Kidney (tissue), 14 donors: ENCODE data around the gene FOXK1. TPM values are rescaled to one million over a fixed set of nuclear protein-coding genes. Genes with fewer than 3 reads are reported as not detected.
A peak's percentile ranks its signal among the peaks of the same experiment; 100 is the strongest.
"Not testable (repeated sequence)": the region's sequence is repeated elsewhere in the genome, so short reads cannot be mapped to it uniquely, and the experiment has no call there.

Experiments
- DNase-seq, 5 donors: peaks; one replicate each; pipeline ENCODE4 v3.0.0-alpha.2; 2013 to 2020
- FAIRE-seq: peaks from 2 replicates; lab custom pipeline; 2012; peaks lifted over from hg19 to GRCh38; lab: Jason Lieb, UNC
- H3K27ac ChIP-seq, 2 donors: one replicate each; pipeline ENCODE4 v1.7.0; 2013; ENCODE audit warnings: low read depth in 2 of 2, low read length in 2 of 2, inconsistent platforms in 1 of 2
- H3K27me3 ChIP-seq: one replicate; pipeline ENCODE4 v1.7.1; 2013; ENCODE audit warnings: low read length, inconsistent platforms; ENCODE audit not compliant: control insufficient read depth, insufficient read depth
- H3K36me3 ChIP-seq, 3 donors: one replicate each; pipeline versions ENCODE4 v1.7.0 to v1.7.1; 2013; ENCODE audit warnings: low read length in 3 of 3, control low read depth in 1 of 3, inconsistent platforms in 1 of 3; ENCODE audit not compliant: insufficient read depth in 3 of 3, control insufficient read depth in 2 of 3
- H3K4me1 ChIP-seq, 3 donors: one replicate each; pipeline versions ENCODE4 v1.7.0 to v1.7.1; 2013; ENCODE audit warnings: low read length in 3 of 3, inconsistent platforms in 1 of 3, low read depth in 1 of 3; ENCODE audit not compliant: control insufficient read depth in 2 of 3, insufficient read depth in 2 of 3
- H3K4me3 ChIP-seq, 3 donors: one replicate each; pipeline versions ENCODE4 v1.7.0 to v1.8.1; 2013; ENCODE audit warnings: low read length in 3 of 3, control low read depth in 1 of 3, inconsistent platforms in 1 of 3
- H3K9ac ChIP-seq, 3 donors: one replicate each; pipeline versions ENCODE4 v1.7.0 to v1.7.1; 2013; ENCODE audit warnings: low read length in 3 of 3, control low read depth in 1 of 3, inconsistent platforms in 1 of 3
- H3K9me3 ChIP-seq, 3 donors: one replicate each; pipeline versions ENCODE4 v1.7.0 to v1.7.1; 2013; ENCODE audit warnings: low read length in 3 of 3, control low read depth in 1 of 3, inconsistent platforms in 1 of 3; ENCODE audit not compliant: control insufficient read depth in 2 of 3, insufficient read depth in 1 of 3
- intact Hi-C: fragments of 100-400 bp; cut with DNase I; formaldehyde crosslinking; loops from one replicate; pipeline ENCODE4 v1.11.1; 2022
- polyA plus RNA-seq: library from polyadenylated mRNA; stranded (reverse); fragments of 350-450 nt; fragmentation: Illumina TruSeq; extraction: RNeasy Lipid Tissue Mini Kit (QIAGEN cat#74804); gene quantifications from one replicate; pipeline ENCODE4 v1.2.3, GENCODE V29; 2014; ENCODE audit warnings: low read depth, low replicate concordance; ENCODE audit not compliant: insufficient read depth
- total RNA-seq: library from RNA; stranded (reverse); fragmentation: NEBNext Ultra II Directional; extraction: Animal tissue kit (Norgen Biotek cat#: 25700); gene quantifications from one replicate; pipeline ENCODE4 v1.2.1, GENCODE V29; 2021
- TF ChIP-seq, protein P1 (sequence below): IDR thresholded peaks from 3 replicates; pipeline ENCODE4 v1.5.1; 2012; ENCODE audit warnings: mild to moderate bottlenecking, moderate library complexity, borderline replicate concordance; ENCODE audit not compliant: insufficient read depth; ENCODE audit errors: extremely low read depth
- donor health status: control.
- donor health status: control.
- donor health status: control.
- donor health status: control.
- donor health status: control.
- donor health status: DM: yes; HTN: yes; CAD: no.
- donor health status: Normal renal cell carcinoma (clear cell type).

The FOXK1 gene
- total and polyA plus RNA-seq, 2 donors from 2014 or later = 3.9 to 44.2 TPM

DNA sequence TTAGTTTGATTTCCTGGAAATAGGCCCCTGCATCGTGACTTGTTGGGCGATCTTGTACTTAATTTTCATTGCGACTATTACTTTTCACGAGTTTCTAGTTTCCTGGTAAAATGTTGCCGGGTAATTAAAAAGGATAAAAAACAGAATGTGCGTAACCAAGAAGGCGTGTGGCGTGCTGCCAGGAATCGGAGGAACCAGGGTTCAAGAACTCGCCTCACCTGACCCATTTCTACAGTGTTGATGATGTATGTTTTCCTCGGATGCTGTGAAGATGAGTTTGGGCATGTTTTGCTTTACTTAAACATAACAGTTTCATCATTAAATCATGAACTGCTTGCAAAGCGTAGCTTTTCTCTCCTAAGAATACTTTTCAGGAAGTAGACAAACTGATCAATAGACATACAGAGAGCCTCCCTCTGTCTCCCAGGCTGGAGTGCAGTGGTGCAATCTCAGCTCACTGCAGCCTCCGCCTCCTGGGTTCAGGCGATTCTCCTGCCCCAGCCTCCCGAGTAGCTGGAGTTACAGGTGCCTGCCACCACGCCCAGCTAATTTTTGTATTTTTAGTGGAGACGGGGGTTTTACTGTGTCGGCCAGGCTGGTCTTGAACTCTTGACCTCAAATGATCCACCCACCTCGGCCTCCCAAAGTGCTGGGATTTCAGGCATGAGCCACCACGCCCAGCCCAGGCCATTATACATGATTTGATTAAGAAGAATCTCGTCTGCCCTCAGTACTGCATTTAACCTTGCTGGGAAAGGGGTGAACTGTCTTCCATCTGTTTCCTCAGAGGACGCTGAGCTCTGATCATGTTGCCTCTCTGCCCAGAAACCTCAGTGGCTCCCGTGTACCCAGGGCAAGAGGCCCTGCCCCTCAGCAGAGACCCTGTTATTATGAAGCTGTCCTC lies 9.1 kb downstream of the FOXK1 start:
- TF ChIP-seq, protein P1, sequence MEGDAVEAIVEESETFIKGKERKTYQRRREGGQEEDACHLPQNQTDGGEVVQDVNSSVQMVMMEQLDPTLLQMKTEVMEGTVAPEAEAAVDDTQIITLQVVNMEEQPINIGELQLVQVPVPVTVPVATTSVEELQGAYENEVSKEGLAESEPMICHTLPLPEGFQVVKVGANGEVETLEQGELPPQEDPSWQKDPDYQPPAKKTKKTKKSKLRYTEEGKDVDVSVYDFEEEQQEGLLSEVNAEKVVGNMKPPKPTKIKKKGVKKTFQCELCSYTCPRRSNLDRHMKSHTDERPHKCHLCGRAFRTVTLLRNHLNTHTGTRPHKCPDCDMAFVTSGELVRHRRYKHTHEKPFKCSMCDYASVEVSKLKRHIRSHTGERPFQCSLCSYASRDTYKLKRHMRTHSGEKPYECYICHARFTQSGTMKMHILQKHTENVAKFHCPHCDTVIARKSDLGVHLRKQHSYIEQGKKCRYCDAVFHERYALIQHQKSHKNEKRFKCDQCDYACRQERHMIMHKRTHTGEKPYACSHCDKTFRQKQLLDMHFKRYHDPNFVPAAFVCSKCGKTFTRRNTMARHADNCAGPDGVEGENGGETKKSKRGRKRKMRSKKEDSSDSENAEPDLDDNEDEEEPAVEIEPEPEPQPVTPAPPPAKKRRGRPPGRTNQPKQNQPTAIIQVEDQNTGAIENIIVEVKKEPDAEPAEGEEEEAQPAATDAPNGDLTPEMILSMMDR = no peak
- Histone ChIP-seq H3K4me1 (peaks cover 0 to 21% (median 14%) of the 10 kb centered on the region in 3 donors), H3K36me3 (no peaks in the 10 kb centered on the region), H3K27me3 (no peaks in the 10 kb centered on the region), H3K4me3 (no peak overlapping the region), H3K9ac (no peak overlapping the region), H3K27ac (no peak overlapping the region), H3K9me3 (no peaks in the 10 kb centered on the region)
- DNase-seq (peak in 1 of 5 donors; percentile 38), FAIRE-seq (no peak)
- intact Hi-C loops = no loop called here

DNA sequence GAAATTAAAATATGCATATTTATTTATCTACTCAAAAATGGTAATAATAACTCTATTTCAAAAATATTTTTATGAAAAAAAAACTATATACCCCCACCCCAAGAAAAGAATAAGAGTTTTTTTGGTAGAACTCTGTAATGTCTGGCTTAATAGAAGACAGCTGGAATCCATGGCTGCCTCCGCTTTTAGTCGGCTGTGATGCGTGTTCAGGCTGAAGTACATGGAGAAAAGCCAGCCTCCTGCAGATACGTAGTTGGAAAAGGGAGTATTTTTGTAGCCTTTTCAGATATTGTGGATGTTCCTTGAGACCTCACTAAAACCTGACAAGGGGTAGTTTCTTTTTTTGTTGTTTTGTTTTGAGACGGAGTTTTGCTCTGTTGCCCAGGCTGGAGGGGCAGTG lies 10.0 kb downstream of the FOXK1 start:
- intact Hi-C loops = no loop called here
- Histone ChIP-seq H3K36me3 (no peaks in the 10 kb centered on the region), H3K27me3 (no peaks in the 10 kb centered on the region), H3K27ac (no peak overlapping the region), H3K4me1 (peaks cover 0 to 21% (median 14%) of the 10 kb centered on the region in 3 donors), H3K4me3 (no peak overlapping the region), H3K9ac (no peak overlapping the region), H3K9me3 (no peaks in the 10 kb centered on the region)
- peak in 2 of 5 donors; percentile 46 to 74 for DNase-seq
- no peak for FAIRE-seq
- TF ChIP-seq, protein P1 = no peak

DNA sequence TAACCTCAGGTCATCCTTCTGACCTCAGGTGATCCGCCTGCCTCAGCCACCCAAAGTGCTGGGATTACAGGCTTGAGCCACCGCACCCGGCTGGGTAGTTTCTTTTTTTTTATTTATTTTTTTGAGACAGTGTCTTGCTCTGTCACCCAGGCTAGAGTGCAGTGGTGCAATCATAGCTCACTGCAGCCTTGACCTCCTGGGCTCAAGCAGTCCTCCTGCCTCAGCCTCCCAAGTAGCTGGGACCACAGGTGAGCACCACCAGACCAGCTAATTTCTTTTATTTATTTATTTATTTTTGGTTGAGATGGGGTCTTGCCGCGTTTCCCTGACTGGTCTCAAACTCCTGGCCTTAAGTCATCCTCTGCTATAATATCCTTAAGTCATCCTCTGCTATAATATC lies 10.5 kb downstream of the FOXK1 start:
- H3K9me3 ChIP-seq, H3K27me3 ChIP-seq, intact Hi-C loops, FAIRE-seq, H3K9ac ChIP-seq, H3K4me3 ChIP-seq, H3K27ac ChIP-seq, H3K36me3 ChIP-seq: not testable (repeated sequence)
- peak in 1 of 5 donors; percentile 14 for DNase-seq
- peaks cover 0 to 17% (median 14%) of the 10 kb centered on the region in 3 donors for H3K4me1 ChIP-seq

DNA sequence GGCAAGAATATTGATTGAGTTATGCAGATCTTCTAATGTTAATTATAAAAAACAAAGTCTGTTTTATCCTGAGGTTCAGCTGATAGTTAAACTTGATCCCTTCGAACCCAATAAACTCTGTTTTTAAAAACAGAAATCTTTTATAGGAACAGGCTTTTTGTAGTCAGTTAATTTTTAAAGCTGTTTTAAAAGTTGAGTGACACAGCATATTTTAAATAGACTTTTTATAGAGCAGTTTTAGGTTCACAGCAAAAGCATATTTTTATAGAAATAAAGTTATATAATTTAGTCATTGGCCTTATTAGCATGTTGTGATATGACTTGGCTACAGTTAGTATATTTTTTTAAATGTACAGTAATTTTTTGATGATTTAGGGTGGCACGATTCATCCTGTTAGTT lies 11.1 kb downstream of the FOXK1 start:
- no peak for DNase-seq
- TF ChIP-seq, protein P1 = no peak
- Histone ChIP-seq H3K27ac (no peak overlapping the region), H3K4me1 (peaks cover 0 to 17% (median 14%) of the 10 kb centered on the region in 3 donors), H3K27me3 (no peaks in the 10 kb centered on the region), H3K4me3 (no peak overlapping the region), H3K36me3 (no peaks in the 10 kb centered on the region), H3K9me3 (no peaks in the 10 kb centered on the region), H3K9ac (no peak overlapping the region)
- intact Hi-C loops = no loop called here
- FAIRE-seq = no peak
